ENCODE results near the gene CSTPP1. TPM values are rescaled to one million over a fixed set of nuclear protein-coding genes. Genes with fewer than 3 reads are reported as not detected.
A peak's percentile ranks its signal among the peaks of the same experiment; 100 is the strongest.

The CSTPP1 gene
- total and polyA plus RNA-seq, 2 of the 4 experiments (the other 2 are of a cell fraction): 22.0 to 35.7 TPM

DNA sequence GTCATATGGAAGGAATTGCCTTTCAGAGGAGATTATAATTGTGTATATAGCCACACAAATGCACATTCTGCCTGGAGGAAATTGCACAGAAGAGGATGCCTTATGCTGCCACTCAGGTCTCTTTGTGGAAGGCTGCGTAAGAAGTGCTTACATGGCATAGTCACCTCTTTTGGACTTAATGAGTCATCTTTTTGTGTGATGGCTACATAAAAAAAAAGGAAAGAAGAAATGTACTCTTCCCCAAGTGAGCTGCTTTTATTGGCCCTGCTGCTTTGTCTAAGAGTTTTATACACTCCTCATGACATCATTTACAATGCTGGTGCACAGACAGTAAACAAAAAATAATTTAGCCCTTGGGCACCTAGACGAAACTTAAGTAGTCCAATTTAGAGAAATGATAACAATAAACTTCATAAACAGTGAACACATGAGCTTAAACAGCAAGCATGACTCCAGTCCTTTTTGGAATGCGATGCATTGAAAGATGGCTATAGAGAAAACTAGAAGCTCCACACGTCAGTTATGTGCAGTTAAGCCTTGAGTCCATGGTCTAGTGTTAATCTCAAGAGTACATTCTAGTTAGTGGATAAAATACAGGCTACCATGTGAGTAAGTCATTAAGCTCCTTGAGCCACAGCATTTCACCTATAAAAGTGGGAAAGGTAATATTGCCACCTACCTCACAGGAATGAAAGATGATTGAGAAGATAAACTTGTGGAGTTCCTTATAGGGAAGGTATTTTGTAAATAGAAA lies 12.0 kb downstream of the CSTPP1 start (continued):
- TF ChIP-seq RAD21 (IDR thresholded peaks at IDR 0.05; ENCODE audit: low read length) (no peak), BHLHE40 (IDR thresholded peaks at IDR 0.05; ENCODE audit: low read depth, low read length) (peak; percentile 13; the same call in 1 of the 2 replicates), FOS (IDR thresholded peaks at IDR 0.05; ENCODE audit: low read depth, low read length) (peak; percentile 84)

DNA sequence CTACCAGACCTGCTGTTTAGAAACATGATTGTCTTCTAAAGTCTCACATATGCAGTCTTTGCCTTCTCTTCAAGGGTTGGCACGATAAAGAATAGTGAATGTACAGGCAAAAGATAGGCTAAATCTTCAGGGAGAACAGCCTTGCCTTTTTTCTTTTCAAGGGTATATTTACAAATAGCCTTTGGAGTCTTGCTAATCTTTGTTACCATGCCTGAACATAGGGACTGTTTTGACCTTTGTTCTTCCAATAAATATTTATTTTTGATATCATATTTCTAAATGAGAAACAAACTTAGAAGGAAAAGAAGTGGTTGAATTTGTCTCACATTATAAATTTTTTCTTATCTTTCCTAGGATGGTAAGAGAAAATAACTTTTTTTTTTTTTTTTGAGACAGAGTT lies 12.7 kb downstream of the CSTPP1 start:
- no CpG with 5 or more reads among the region's 1 CpG for WGBS, 2 experiments (ENCODE audit: extremely low coverage in 2 of 2, insufficient read length in 1 of 2)
- no peaks in the 10 kb centered on the region for H3K36me3 ChIP-seq (ENCODE audit: control insufficient read depth, insufficient read depth, low read length)
- no peak overlapping the region for H3K14ac ChIP-seq (replicated peaks; ENCODE audit: low read depth, low read length)
- no peak overlapping the region for H4K5ac ChIP-seq (ENCODE audit: low read depth, low read length)
- no peak overlapping the region for H2BK120ac ChIP-seq (ENCODE audit: low read depth, low read length)
- no peak overlapping the region for H2BK5ac ChIP-seq (ENCODE audit: low read depth, low read length, poor library complexity, severe bottlenecking)
- no peak overlapping the region for H3K9ac ChIP-seq (ENCODE audit: low read depth, low read length)
- 0 out of 2 replicates have a peak, but pooled peaks cover 4% of the 10 kb centered on the region for H4K20me1 ChIP-seq (ENCODE audit: insufficient read depth, low read length)
- DNase-seq: no peak
- H2AK9ac ChIP-seq (replicated peaks; ENCODE audit: low read depth, low read length, poor library complexity): no peak overlapping the region
- no peak overlapping the region for H3K27ac ChIP-seq (ENCODE audit: insufficient read depth, low read length)
- no peak overlapping the region for H2BK15ac ChIP-seq (ENCODE audit: low read depth, low read length)
- no peak overlapping the region for H3K4ac ChIP-seq (ENCODE audit: low read depth, low read length)
- no TSS peak for BruUV-seq (replicated peaks)
- no peak overlapping the region for H4K8ac ChIP-seq (ENCODE audit: low read depth in 2 of 2, low read length in 2 of 2)
- H3K79me1 ChIP-seq (ENCODE audit: low read depth in 1 of 2, low read length in 2 of 2): peaks cover 6 to 26% of the 10 kb centered on the region in 2 experiments; a peak in 3 of 4 replicates
- no peak overlapping the region for H3K18ac ChIP-seq (ENCODE audit: low read depth, low read length)
- dilution Hi-C loops (cut with HindIII; ENCODE audit: low sequenced_read_pairs, unreplicated experiment): no loop called here
- peaks cover 14% of the 10 kb centered on the region for H3K4me1 ChIP-seq (ENCODE audit: control insufficient read depth, insufficient read depth, low read length)
- H3K56ac ChIP-seq (ENCODE audit: extremely low read depth, insufficient read depth, low read length): no peak overlapping the region
- CTCF ChIA-PET: interaction anchor here (0.6 to 0.9 kb wide), 3 partner anchors 16 to 205 kb away, joined by 3 to 4 read pairs (median 4); no protein-coding TSS in a partner anchor
- H3K4me2 ChIP-seq (ENCODE audit: low read depth, low read length): no peak overlapping the region
- H3K9me3 ChIP-seq (ENCODE audit: control insufficient read depth, insufficient read depth, low read length): no peaks in the 10 kb centered on the region
- no peak overlapping the region for H4K91ac ChIP-seq (ENCODE audit: insufficient read depth, low read depth, low read length)
- H3K9me1 ChIP-seq (ENCODE audit: insufficient read depth, low read length): peaks cover 16% of the 10 kb centered on the region
- H2BK20ac ChIP-seq (ENCODE audit: low read depth, low read length): no peak overlapping the region
- H3K27me3 ChIP-seq (ENCODE audit: control insufficient read depth, insufficient read depth, low read length): no peaks in the 10 kb centered on the region
- H2AK5ac ChIP-seq (ENCODE audit: low read depth, low read length): no peak overlapping the region
- H3K23ac ChIP-seq (ENCODE audit: low read depth, low read length): no peak overlapping the region
- no peak overlapping the region for H3K4me3 ChIP-seq (ENCODE audit: insufficient read depth, low read depth, low read length)
- no peak for ATAC-seq (ENCODE audit: low read depth)
- no peak overlapping the region for H2AFZ ChIP-seq (replicated peaks; ENCODE audit: low read length, poor library complexity)
- POLR2A ChIA-PET (ENCODE audit: unreplicated experiment): no interaction called here
- TF ChIP-seq RAD21 (IDR thresholded peaks at IDR 0.05; ENCODE audit: low read length): no peak
- TF ChIP-seq MAZ (IDR thresholded peaks at IDR 0.05; ENCODE audit: borderline replicate concordance, low read depth, low read length): no peak
- TF ChIP-seq, protein P1, sequence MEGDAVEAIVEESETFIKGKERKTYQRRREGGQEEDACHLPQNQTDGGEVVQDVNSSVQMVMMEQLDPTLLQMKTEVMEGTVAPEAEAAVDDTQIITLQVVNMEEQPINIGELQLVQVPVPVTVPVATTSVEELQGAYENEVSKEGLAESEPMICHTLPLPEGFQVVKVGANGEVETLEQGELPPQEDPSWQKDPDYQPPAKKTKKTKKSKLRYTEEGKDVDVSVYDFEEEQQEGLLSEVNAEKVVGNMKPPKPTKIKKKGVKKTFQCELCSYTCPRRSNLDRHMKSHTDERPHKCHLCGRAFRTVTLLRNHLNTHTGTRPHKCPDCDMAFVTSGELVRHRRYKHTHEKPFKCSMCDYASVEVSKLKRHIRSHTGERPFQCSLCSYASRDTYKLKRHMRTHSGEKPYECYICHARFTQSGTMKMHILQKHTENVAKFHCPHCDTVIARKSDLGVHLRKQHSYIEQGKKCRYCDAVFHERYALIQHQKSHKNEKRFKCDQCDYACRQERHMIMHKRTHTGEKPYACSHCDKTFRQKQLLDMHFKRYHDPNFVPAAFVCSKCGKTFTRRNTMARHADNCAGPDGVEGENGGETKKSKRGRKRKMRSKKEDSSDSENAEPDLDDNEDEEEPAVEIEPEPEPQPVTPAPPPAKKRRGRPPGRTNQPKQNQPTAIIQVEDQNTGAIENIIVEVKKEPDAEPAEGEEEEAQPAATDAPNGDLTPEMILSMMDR (conservative IDR thresholded peaks at IDR 0.05; ENCODE audit: low read depth, low read length): no peak
- TF ChIP-seq, protein P2, sequence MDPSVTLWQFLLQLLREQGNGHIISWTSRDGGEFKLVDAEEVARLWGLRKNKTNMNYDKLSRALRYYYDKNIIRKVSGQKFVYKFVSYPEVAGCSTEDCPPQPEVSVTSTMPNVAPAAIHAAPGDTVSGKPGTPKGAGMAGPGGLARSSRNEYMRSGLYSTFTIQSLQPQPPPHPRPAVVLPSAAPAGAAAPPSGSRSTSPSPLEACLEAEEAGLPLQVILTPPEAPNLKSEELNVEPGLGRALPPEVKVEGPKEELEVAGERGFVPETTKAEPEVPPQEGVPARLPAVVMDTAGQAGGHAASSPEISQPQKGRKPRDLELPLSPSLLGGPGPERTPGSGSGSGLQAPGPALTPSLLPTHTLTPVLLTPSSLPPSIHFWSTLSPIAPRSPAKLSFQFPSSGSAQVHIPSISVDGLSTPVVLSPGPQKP (IDR thresholded peaks at IDR 0.05; ENCODE audit: borderline replicate concordance, low read depth, low read length): no peak
- TF ChIP-seq MXI1 (IDR thresholded peaks at IDR 0.05; ENCODE audit: borderline replicate concordance, low read depth, low read length): no peak
- TF ChIP-seq FOS (IDR thresholded peaks at IDR 0.05; ENCODE audit: low read depth, low read length): no peak
- TF ChIP-seq, protein P3, sequence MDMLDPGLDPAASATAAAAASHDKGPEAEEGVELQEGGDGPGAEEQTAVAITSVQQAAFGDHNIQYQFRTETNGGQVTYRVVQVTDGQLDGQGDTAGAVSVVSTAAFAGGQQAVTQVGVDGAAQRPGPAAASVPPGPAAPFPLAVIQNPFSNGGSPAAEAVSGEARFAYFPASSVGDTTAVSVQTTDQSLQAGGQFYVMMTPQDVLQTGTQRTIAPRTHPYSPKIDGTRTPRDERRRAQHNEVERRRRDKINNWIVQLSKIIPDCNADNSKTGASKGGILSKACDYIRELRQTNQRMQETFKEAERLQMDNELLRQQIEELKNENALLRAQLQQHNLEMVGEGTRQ (IDR thresholded peaks at IDR 0.05; ENCODE audit: low read depth, low read length): no peak
- intact Hi-C loops (cut with micrococcal nuclease): no loop called here
- in situ Hi-C loops (cut with MboI; ENCODE audit: low sequenced_read_pairs): no loop called here
